ENCODE data around the gene ZNF550. TPM values are rescaled to one million over a fixed set of nuclear protein-coding genes. Genes with fewer than 3 reads are reported as not detected.
A peak's percentile ranks its signal among the peaks of the same experiment; 100 is the strongest.

The ZNF550 gene
- total RNA-seq: 1 to 10 TPM; 6.7 to 9.5 (median 7.9) TPM
- 3.1 TPM for polyA plus RNA-seq
- long read RNA-seq, donor 1, partial matches to known transcripts: 3 of 5 reads
- long read RNA-seq, donor 1, other reads (novel, unspliced or antisense): 0 of 5 reads
- long read RNA-seq, donor 2, full-length matches to known transcripts: 2 of 5 reads
- long read RNA-seq, donor 2, partial matches to known transcripts: 2 of 5 reads
- long read RNA-seq, donor 2, other reads (novel, unspliced or antisense): 1 of 5 reads
- long read RNA-seq, donor 3, transcript ZNF550-205 (5 exons, 3,376 nt): major isoform, 27 of 44 reads
- long read RNA-seq, donor 3, partial matches to known transcripts: 5 of 44 reads
- long read RNA-seq, donor 3, other reads (novel, unspliced or antisense): 12 of 44 reads
- long read RNA-seq, donor 4, transcript ZNF550-205 (5 exons, 3,376 nt): major isoform, 6 of 7 reads
- long read RNA-seq, donor 4, partial matches to known transcripts: 1 of 7 reads
- long read RNA-seq, donor 4, other reads (novel, unspliced or antisense): 0 of 7 reads

DNA sequence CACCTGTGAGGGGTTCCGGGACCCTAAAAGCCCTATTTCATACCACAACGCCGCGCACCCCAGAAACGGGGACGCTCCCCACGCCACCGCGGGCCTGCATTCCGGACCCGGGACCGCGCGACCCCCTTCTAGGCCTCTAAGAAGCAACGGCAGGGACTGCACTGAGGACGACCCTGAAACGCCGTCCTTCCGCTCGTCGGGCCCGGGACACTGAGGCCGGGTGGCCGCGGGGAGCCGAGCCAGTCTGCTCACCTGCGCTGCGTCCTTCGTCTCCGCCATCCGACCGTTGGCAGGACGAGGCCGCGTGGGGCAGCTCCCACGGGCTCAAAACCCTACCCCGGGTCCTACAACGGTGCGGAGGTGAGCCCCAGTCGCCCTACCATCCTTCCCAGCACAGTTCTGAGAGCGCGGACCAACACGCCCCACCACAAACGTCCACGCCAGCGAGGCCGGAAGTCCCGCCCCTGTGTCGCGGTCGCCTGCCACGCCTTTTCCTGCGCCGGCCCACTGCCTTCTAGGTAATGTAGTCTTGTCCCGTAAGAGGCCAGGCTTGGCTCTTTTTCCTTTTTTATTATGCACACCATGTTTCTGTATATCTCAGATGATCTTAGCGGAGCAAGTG is at the start of gene ZNF550:
Gene ZNF550 (minus strand): TSS at position 460 of the 622 bp plus-strand sequence. CDS start 181 bp downstream, at position 279.
- no peaks in the 10 kb centered on the region for H3K9me3 ChIP-seq (ENCODE audit: control insufficient read depth, low read length)
- H3K4me1 ChIP-seq (ENCODE audit: control insufficient read depth, insufficient read depth, low read length): peaks cover 6% of the 10 kb centered on the region
- DNase-seq (peak; percentile 94 to 97 (median 97)), ATAC-seq (peak; percentile 99 to 100)
- peak within 1 kb of the TSS; percentile 66 for H3K4me3 ChIP-seq (ENCODE audit: low read length)
- WGBS: under 1% methylated on average over 56 of the region's 56 CpGs
- intact Hi-C loops (cut with DNase I): no loop called here
- H3K27me3 ChIP-seq (ENCODE audit: control insufficient read depth, insufficient read depth): no peaks in the 10 kb centered on the region
- peak within 1 kb of the TSS; percentile 10 for H3K27ac ChIP-seq (ENCODE audit: low read length)

DNA sequence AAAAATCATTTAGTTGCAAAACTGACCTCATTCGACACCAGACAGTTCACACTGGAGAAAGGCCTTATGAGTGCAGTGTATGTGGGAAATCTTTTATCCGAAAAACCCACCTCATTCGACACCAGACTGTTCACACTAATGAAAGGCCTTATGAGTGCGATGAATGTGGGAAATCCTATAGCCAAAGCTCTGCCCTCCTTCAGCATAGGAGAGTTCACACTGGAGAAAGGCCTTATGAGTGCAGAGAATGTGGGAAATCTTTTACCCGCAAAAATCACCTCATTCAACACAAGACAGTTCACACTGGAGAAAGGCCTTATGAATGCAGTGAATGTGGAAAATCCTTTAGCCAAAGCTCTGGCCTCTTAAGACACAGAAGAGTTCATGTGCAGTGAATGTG is 47.3 kb upstream of the ZNF550 start:
- intact Hi-C loops (cut with DNase I): no loop called here
- DNase-seq: no peak
- 96% methylated on average over 5 of the region's 5 CpGs for WGBS
- no peaks in the 10 kb centered on the region for H3K27me3 ChIP-seq (ENCODE audit: control insufficient read depth, insufficient read depth)
- H3K4me1 ChIP-seq (ENCODE audit: control insufficient read depth, insufficient read depth, low read length): no peaks in the 10 kb centered on the region
- no peak overlapping the region for H3K27ac ChIP-seq (ENCODE audit: low read length)
- H3K4me3 ChIP-seq (ENCODE audit: low read length): no peak overlapping the region
- peaks cover 7% of the 10 kb centered on the region for H3K9me3 ChIP-seq (ENCODE audit: control insufficient read depth, low read length)
- no peak for ATAC-seq

DNA sequence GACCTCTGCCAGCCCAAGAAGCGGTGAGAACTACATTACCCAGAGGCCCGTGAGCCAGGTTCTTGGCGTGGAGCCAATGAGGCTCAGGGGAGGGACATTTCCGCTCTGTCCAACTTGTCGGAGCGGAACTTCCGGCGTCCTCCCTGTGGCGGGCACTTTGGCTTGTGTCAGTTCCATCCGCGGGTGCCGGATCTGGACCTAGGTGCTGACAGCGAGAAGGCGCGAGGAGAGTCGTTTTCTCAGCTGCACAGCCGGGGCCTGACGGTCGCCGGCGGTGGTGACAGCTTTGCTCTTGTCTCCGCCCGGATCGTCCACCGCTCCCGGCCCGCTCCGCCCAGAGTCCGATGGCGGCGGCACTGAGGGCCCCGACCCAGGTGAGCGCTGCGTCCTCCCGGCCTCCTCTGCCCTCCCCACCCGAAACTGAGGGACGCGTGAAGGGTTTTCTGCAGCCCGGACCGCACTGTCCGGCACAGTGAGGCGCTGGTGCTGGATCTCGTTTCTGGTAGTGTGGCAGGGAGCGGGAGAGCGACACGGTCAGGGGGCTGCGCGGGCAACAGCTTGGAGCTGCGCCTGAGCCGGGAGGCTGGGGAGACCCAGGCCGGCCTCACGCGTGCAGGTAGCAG is 40.2 kb upstream of the ZNF550 start, which contains the start of gene ZNF530:
Gene ZNF530 (plus strand): TSS at position 125 of the 623 bp plus-strand sequence. CDS start 4,461 bp downstream, outside the sequence.
- ATAC-seq (peak; percentile 99), DNase-seq (peak; percentile 96 to 98 (median 97))
- H3K9me3 ChIP-seq (ENCODE audit: control insufficient read depth, low read length): no peaks in the 10 kb centered on the region
- peak within 1 kb of the TSS; percentile 70 for H3K27ac ChIP-seq (ENCODE audit: low read length)
- no peaks in the 10 kb centered on the region for H3K27me3 ChIP-seq (ENCODE audit: control insufficient read depth, insufficient read depth)
- intact Hi-C loops (cut with DNase I): no loop called here
- H3K4me3 ChIP-seq (ENCODE audit: low read length): peak within 1 kb of the TSS; percentile 81
- peaks cover 2% of the 10 kb centered on the region for H3K4me1 ChIP-seq (ENCODE audit: control insufficient read depth, insufficient read depth, low read length)
- under 1% methylated on average over 53 of the region's 53 CpGs for WGBS

DNA sequence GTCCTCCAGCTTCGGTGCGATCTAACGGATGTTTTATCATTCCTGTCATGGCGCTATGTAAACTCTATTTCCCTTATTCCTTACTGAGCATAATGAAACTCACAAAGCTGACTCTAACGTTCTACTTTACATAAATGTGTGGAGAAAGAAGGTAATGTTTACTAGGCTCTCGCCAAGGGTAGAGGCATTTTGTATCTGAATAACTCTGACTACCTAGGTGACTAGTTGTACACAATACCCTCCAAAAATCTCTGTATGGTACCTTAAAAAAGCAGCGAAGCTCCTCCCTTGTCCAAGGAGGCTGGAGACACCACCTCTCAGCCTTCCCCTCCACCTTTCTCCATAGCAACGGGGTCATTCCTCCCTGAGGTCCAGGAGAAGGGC is 39.7 kb upstream of the ZNF550 start:
- ATAC-seq: no peak
- H3K9me3 ChIP-seq (ENCODE audit: control insufficient read depth, low read length): no peaks in the 10 kb centered on the region
- peak overlapping the region; percentile 70 for H3K27ac ChIP-seq (ENCODE audit: low read length)
- H3K27me3 ChIP-seq (ENCODE audit: control insufficient read depth, insufficient read depth): no peaks in the 10 kb centered on the region
- peak overlapping the region; percentile 81 for H3K4me3 ChIP-seq (ENCODE audit: low read length)
- no peak for DNase-seq
- whole genome bisulfite sequencing: 55% methylated on average over 8 of the region's 8 CpGs
- intact Hi-C loops (cut with DNase I): no loop called here
- H3K4me1 ChIP-seq (ENCODE audit: control insufficient read depth, insufficient read depth, low read length): peaks cover 2% of the 10 kb centered on the region

DNA sequence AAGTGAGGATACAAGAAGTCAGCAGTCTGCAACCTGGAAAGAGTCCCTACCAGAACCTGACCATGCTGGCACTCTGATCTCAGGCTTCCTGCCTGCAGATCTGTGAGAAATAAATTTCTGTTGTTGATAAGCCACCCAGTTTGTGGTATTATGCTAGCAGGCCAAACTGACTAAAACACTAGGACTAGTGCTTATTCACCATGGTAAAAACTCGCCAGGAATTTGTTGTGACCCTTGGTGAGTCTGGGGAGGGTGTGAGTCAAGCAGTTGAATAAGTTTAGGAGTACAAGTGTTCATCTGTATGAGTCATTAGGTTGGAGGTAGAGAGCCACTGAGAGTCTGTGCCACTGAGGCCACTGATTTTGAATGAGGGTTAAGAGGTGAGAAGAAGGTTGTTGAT is 27.9 kb upstream of the ZNF550 start:
- intact Hi-C loops (cut with DNase I): no loop called here
- Histone ChIP-seq H3K27ac (ENCODE audit: low read length) (no peak overlapping the region), H3K27me3 (ENCODE audit: control insufficient read depth, insufficient read depth) (no peaks in the 10 kb centered on the region), H3K4me1 (ENCODE audit: control insufficient read depth, insufficient read depth, low read length) (no peaks in the 10 kb centered on the region), H3K4me3 (ENCODE audit: low read length) (no peak overlapping the region), H3K9me3 (ENCODE audit: control insufficient read depth, low read length) (peaks cover 22% of the 10 kb centered on the region)
- DNase-seq (no peak), ATAC-seq (no peak)
- 99% methylated on average over 1 of the region's 1 CpG for WGBS

DNA sequence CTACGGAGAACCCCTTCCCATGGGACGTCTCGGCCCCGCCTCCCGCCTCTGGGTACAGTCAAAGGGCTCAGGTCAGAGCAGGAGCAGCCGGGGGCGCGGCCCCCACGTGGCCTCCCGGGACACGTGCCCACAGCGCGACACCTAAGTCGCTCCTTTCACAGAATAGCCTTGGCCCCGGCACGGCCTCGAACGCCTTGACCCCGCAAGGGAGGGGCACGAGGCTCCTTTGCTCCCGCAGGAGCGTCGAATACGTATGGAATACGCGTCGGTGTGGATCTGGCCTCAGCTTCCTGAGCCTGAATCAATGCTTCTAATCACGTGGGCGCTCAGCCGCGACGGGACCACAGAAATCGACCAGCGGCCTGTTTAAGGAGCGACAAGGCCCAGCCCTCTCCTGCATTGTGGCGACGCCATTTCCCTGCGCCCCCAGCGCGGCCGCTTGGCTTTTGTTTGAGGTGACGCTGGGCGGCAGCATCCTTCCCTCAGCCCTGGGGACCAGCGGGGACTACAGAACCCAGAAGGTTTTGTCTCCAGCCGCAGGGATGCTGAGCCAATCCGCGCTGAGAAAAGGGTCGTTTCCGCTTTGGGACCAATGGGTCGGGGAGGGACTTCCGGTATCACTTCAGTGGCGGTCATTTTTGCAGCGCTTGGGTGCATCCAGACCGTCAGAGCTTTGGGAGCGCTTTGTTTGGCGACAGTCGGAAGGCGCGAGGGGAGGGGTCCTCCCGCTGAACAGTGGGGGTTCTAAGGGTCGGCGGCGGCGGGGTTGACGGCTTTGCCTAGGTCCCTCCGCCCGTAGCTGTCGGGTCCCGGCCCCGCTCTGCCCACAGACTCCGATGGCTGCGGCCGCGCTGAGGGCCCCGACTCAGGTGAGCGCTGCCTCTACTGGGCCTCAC is 24.1 kb upstream of the ZNF550 start, which contains the start of gene ZIK1:
Gene ZIK1 (plus strand): TSS at position 625 of the 896 bp plus-strand sequence. CDS start 212 bp downstream, at position 837.
- intact Hi-C loops (cut with DNase I): no loop called here
- 2% methylated on average over 76 of the region's 76 CpGs for WGBS
- no peaks in the 10 kb centered on the region for H3K4me1 ChIP-seq (ENCODE audit: control insufficient read depth, insufficient read depth, low read length)
- peak within 1 kb of the TSS; percentile 70 for H3K4me3 ChIP-seq (ENCODE audit: low read length)
- no peaks in the 10 kb centered on the region for H3K27me3 ChIP-seq (ENCODE audit: control insufficient read depth, insufficient read depth)
- H3K9me3 ChIP-seq (ENCODE audit: control insufficient read depth, low read length): no peaks in the 10 kb centered on the region
- peak within 1 kb of the TSS; percentile 8 for H3K27ac ChIP-seq (ENCODE audit: low read length)
- ATAC-seq (peak; percentile 97), DNase-seq (peak; percentile 92 to 96 (median 95))

DNA sequence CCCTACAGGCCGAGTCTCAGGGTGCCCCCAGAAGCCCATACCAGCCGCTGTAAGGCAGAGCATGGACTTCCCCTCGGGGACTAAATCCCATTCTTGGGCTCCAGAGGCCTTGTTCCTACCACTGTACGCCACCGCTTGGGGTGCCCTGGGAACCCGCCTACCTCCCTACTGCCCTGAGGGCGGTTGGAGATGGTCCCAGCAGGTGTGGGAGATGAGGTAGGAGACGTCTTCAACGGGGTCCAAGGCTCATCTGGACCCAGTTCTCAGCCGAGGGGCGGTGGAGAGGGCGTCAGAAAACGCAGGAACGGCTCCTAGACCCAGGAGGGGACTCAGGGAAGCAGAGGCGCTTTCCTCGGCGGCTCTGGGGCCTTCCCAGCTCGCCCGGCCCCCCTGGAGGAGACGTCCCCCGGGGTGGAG is 23.4 kb upstream of the ZNF550 start:
- H3K27me3 ChIP-seq (ENCODE audit: control insufficient read depth, insufficient read depth): no peaks in the 10 kb centered on the region
- H3K4me3 ChIP-seq (ENCODE audit: low read length): peak overlapping the region; percentile 70
- intact Hi-C loops (cut with DNase I): no loop called here
- H3K9me3 ChIP-seq (ENCODE audit: control insufficient read depth, low read length): no peaks in the 10 kb centered on the region
- H3K27ac ChIP-seq (ENCODE audit: low read length): no peak overlapping the region
- no peak for ATAC-seq
- peaks cover under 1% of the 10 kb centered on the region for H3K4me1 ChIP-seq (ENCODE audit: control insufficient read depth, insufficient read depth, low read length)
- no peak for DNase-seq
- WGBS: 34% methylated on average over 21 of the region's 21 CpGs

DNA sequence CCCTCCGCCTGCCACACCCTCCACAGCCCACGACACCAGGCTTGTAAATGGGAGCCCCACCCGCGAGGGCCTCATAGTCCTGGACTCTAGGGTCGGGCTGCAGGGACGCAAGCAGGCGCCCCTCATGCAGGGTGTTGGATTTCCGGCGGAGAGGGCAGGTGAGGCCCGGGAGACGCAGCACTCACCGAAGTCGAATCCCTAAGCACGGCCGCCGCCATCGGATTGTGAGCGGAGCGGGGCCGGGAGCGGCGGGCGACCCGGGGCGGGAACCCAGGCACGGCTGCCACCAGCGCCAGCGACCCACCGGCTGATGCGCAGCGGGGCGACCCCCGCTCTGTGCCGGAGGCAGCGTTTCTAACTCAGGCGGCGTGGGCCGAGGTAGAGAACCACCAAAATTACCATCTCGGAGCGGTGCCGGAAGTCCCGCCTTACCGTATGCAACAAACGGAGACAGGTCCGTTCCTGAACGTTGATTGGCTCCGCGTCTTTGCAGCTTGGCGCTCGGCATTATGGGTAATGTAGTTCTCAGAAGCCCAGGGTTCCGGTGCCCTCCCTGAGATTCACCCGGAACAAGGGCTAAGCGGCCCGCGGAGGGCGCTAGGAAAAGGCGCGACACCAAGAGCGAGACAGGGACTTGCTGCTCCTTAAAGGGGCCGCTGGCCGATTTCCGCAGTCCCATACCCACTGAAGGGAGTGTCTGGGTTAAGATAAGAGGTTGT is 19.0 kb upstream of the ZNF550 start, which contains the start of gene ZNF416:
Gene ZNF416 (minus strand): TSS at position 425 of the 719 bp plus-strand sequence. CDS start 207 bp downstream, at position 218.
- H3K27ac ChIP-seq (ENCODE audit: low read length): no peak within 1 kb of the TSS
- intact Hi-C loops (cut with DNase I): no loop called here
- H3K27me3 ChIP-seq (ENCODE audit: control insufficient read depth, insufficient read depth): no peaks in the 10 kb centered on the region
- WGBS: under 1% methylated on average over 62 of the region's 62 CpGs
- H3K9me3 ChIP-seq (ENCODE audit: control insufficient read depth, low read length): peaks cover 16% of the 10 kb centered on the region
- ATAC-seq: peak; percentile 98
- DNase-seq: peak; percentile 97 to 98 (median 98)
- peak within 1 kb of the TSS; percentile 85 for H3K4me3 ChIP-seq (ENCODE audit: low read length)
- H3K4me1 ChIP-seq (ENCODE audit: control insufficient read depth, insufficient read depth, low read length): peaks cover 6% of the 10 kb centered on the region

DNA sequence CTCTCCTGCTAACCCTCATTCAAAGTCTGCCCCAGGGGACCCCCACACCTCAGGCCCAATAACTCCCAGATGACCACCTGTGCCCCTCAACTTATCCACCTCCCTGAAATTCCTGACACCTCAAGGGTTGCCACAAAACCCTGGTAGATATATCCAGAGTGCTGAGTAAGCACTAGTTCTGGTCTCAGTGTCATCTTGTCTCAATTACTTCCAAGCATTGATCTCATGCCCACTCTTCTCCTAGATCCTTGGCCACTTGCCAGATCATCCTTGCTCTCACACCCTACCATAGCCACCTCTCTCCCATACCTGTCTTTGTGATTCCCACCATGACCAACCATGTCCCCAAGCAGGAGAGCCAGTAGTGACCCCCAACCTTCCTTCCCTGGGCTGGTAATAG is 17.0 kb upstream of the ZNF550 start:
- no peaks in the 10 kb centered on the region for H3K27me3 ChIP-seq (ENCODE audit: control insufficient read depth, insufficient read depth)
- H3K9me3 ChIP-seq (ENCODE audit: control insufficient read depth, low read length): peaks cover 32% of the 10 kb centered on the region
- intact Hi-C loops (cut with DNase I): no loop called here

More for the DNA sequence above, 17.0 kb upstream of the ZNF550 start:
- Histone ChIP-seq H3K27ac (ENCODE audit: low read length) (no peak overlapping the region), H3K4me1 (ENCODE audit: control insufficient read depth, insufficient read depth, low read length) (peaks cover 6% of the 10 kb centered on the region), H3K4me3 (ENCODE audit: low read length) (no peak overlapping the region)
- DNase-seq: no peak
- ATAC-seq: no peak
